ENCODE measurements around the gene ATAD3A. TPM values are rescaled to one million over a fixed set of nuclear protein-coding genes. Genes with fewer than 3 reads are reported as not detected.
"Not testable (repeated sequence)": the region's sequence is repeated elsewhere in the genome, so short reads cannot be mapped to it uniquely, and the experiment has no call there.

Gene ATAD3A
- polyA plus RNA-seq, 1 donor from 2014 or later, result 30.3 TPM

GRCh38 chr1:1556961-1557360, 45.0 kb downstream of the ATAD3A start:
- not testable (repeated sequence) for H3K4me3 ChIP-seq (ENCODE audit: low read length); H3K27me3 ChIP-seq (ENCODE audit: insufficient read depth, low read depth, low read length); H3K9me2 ChIP-seq (ENCODE audit: insufficient read depth, low read length); H4K20me1 ChIP-seq (ENCODE audit: insufficient read depth); H3K36me3 ChIP-seq (ENCODE audit: insufficient read depth, low read length); H3K4me2 ChIP-seq (ENCODE audit: low read length); H3K9me3 ChIP-seq (ENCODE audit: low read length); H3K9ac ChIP-seq (ENCODE audit: low read length); H2AFZ ChIP-seq (ENCODE audit: low read depth, low read length); H3F3A ChIP-seq (ENCODE audit: insufficient read depth, low read length, poor library complexity, severe bottlenecking); H3K27ac ChIP-seq (ENCODE audit: low read length); H3K79me2 ChIP-seq (replicated peaks; ENCODE audit: insufficient read depth, low read length)

- H3K9ac ChIP-seq (ENCODE audit: low read length), result not testable (repeated sequence)
Observed at GRCh38 chr1:1557688-1558087, 45.7 kb downstream of the ATAD3A start.

GRCh38 chr1:1558591-1558990, 46.6 kb downstream of the ATAD3A start:
- Histone ChIP-seq H3K9me3 (ENCODE audit: low read length) (no peaks in the 10 kb centered on the region), H3K36me3 (ENCODE audit: insufficient read depth, low read length) (no peaks in the 10 kb centered on the region), H3K9ac (ENCODE audit: low read length) (no peak overlapping the region), H3K4me2 (ENCODE audit: low read length) (no peak overlapping the region), H3K9me2 (ENCODE audit: insufficient read depth, low read length) (no peaks in the 10 kb centered on the region), H4K20me1 (ENCODE audit: insufficient read depth) (no peaks in the 10 kb centered on the region), H3K4me3 (ENCODE audit: low read length) (no peak overlapping the region), H3K79me2 (replicated peaks; ENCODE audit: insufficient read depth, low read length) (no peaks in the 10 kb centered on the region), H3K27ac (ENCODE audit: low read length) (no peak overlapping the region), H2AFZ (ENCODE audit: low read depth, low read length) (no peak overlapping the region), H3K27me3 (ENCODE audit: insufficient read depth, low read depth, low read length) (no peaks in the 10 kb centered on the region), H3F3A (ENCODE audit: insufficient read depth, low read length, poor library complexity, severe bottlenecking) (no peaks in the 10 kb centered on the region)
- TF ChIP-seq EP300 (conservative IDR thresholded peaks at IDR 0.05; ENCODE audit: poor library complexity, severe bottlenecking) (no peak), RAD21 (conservative IDR thresholded peaks at IDR 0.05) (no peak), SMC3 (conservative IDR thresholded peaks at IDR 0.05; ENCODE audit: poor library complexity) (no peak), EZH2 (IDR thresholded peaks at IDR 0.05; ENCODE audit: borderline replicate concordance, insufficient read depth, low read length, poor library complexity, severe bottlenecking) (no peak), TAF1 (IDR thresholded peaks at IDR 0.05; ENCODE audit: low read depth) (no peak), MXI1 (conservative IDR thresholded peaks at IDR 0.05; ENCODE audit: poor library complexity, severe bottlenecking) (no peak), POLR2AphosphoS5 (IDR thresholded peaks at IDR 0.05) (no peak)
- TF ChIP-seq, protein P1, sequence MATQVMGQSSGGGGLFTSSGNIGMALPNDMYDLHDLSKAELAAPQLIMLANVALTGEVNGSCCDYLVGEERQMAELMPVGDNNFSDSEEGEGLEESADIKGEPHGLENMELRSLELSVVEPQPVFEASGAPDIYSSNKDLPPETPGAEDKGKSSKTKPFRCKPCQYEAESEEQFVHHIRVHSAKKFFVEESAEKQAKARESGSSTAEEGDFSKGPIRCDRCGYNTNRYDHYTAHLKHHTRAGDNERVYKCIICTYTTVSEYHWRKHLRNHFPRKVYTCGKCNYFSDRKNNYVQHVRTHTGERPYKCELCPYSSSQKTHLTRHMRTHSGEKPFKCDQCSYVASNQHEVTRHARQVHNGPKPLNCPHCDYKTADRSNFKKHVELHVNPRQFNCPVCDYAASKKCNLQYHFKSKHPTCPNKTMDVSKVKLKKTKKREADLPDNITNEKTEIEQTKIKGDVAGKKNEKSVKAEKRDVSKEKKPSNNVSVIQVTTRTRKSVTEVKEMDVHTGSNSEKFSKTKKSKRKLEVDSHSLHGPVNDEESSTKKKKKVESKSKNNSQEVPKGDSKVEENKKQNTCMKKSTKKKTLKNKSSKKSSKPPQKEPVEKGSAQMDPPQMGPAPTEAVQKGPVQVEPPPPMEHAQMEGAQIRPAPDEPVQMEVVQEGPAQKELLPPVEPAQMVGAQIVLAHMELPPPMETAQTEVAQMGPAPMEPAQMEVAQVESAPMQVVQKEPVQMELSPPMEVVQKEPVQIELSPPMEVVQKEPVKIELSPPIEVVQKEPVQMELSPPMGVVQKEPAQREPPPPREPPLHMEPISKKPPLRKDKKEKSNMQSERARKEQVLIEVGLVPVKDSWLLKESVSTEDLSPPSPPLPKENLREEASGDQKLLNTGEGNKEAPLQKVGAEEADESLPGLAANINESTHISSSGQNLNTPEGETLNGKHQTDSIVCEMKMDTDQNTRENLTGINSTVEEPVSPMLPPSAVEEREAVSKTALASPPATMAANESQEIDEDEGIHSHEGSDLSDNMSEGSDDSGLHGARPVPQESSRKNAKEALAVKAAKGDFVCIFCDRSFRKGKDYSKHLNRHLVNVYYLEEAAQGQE (IDR thresholded peaks at IDR 0.05; ENCODE audit: borderline replicate concordance), result no peak
- TF ChIP-seq, protein P2, sequence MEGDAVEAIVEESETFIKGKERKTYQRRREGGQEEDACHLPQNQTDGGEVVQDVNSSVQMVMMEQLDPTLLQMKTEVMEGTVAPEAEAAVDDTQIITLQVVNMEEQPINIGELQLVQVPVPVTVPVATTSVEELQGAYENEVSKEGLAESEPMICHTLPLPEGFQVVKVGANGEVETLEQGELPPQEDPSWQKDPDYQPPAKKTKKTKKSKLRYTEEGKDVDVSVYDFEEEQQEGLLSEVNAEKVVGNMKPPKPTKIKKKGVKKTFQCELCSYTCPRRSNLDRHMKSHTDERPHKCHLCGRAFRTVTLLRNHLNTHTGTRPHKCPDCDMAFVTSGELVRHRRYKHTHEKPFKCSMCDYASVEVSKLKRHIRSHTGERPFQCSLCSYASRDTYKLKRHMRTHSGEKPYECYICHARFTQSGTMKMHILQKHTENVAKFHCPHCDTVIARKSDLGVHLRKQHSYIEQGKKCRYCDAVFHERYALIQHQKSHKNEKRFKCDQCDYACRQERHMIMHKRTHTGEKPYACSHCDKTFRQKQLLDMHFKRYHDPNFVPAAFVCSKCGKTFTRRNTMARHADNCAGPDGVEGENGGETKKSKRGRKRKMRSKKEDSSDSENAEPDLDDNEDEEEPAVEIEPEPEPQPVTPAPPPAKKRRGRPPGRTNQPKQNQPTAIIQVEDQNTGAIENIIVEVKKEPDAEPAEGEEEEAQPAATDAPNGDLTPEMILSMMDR (IDR thresholded peaks at IDR 0.05; ENCODE audit: poor library complexity, severe bottlenecking), result no peak

More at GRCh38 chr1:1557688-1558087, 45.7 kb downstream of the ATAD3A start:
- H4K20me1 ChIP-seq (ENCODE audit: insufficient read depth); H3F3A ChIP-seq (ENCODE audit: insufficient read depth, low read length, poor library complexity, severe bottlenecking); H3K9me3 ChIP-seq (ENCODE audit: low read length); H3K9me2 ChIP-seq (ENCODE audit: insufficient read depth, low read length); H3K79me2 ChIP-seq (replicated peaks; ENCODE audit: insufficient read depth, low read length); H3K27me3 ChIP-seq (ENCODE audit: insufficient read depth, low read depth, low read length); H3K4me2 ChIP-seq (ENCODE audit: low read length); H3K36me3 ChIP-seq (ENCODE audit: insufficient read depth, low read length); H3K27ac ChIP-seq (ENCODE audit: low read length); H2AFZ ChIP-seq (ENCODE audit: low read depth, low read length); H3K4me3 ChIP-seq (ENCODE audit: low read length): not testable (repeated sequence)
